GM21723 (cell line): ENCODE results near the gene CNTF.

Experiments used
- ATAC-seq: cut with Tn5 transposase; IDR thresholded peaks from one replicate; pipeline ENCODE4 v1.9.1; 2021; ENCODE audit warnings: mild to moderate bottlenecking, moderate library complexity; ENCODE audit not compliant: unreplicated experiment

Gene CNTF

DNA sequence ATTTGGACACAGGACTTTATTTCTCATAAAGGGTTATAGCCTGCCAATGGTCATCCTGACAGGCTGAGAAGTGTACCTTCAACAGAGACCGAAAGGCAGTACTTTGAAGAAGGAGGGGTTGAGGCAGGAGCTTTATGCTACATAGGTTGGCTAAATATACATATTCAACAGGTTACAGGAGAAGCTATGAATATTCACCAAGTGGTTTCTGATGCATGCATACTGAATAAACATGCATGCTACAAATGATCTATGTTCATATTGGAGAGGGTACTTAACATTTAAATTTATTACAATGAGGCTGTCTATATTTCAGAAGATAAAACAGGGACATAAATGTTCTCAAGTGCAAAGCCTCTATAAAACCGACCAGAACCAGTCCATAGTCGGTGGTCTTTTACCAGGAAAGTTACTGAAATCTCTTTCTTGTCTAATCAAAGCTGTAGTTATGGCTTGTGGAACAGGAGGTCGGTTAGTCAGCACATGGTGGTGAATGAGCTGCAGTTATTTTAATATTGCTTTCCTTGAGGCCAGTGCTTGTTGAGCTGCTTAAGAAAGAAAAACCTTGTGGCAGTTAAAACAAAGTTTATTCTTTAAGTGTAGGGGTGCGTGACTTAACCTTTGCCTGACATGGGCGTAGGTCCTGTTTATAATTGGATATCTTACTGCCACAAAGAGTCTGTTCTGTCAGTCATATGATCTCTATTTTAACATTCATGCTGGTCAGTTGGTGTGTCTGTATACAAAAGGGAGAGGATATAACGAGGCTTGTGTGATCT, 19.5 kb downstream of the CNTF start:
- ATAC-seq: no peak

DNA sequence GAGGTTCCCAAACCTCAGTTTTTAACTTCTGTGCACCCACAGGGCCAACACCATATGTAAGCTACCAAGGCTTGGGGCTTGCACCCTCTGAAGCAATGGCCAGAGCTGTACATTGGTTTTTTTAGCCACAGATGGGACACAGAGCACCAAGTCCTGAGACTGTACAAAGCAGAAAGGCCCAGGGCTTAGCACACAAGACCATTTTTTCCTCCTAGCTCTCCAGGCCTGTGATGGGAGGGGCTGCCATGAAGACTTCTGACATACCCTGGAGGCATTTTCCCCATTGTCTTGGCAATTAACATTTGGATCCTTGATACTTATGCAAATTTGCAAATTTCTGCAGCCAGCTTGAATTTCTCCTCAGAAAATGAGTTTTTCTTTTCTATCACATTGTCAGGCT, 23.4 kb downstream of the CNTF start:
- no peak for ATAC-seq

DNA sequence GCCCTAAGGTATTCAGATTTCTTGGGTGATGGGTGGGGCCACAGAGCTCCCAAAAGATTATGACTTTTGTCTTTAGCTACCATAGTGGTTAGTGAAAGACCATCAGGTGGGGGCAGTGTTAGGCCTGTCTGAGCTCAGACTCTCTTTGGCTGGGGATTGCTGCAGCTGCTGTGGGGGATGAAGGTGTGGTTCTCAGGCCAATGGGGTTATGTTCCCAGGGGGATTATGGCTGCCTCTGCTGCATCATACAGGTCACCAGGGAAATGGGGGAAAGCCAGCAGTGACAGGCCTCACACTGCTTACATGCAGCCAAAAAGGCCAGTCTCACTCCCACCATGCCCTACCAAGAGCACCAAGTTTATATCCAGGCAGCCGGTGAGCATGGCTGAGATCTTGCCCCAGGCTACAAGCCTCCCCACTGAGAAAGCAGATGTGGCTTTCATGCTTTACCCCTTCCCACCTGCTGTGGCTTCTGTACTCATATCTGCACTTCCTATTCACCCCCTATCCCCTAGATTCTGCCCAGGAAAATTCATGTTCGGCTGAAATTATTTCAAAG, 24.8 kb downstream of the CNTF start:
- peak; percentile 91 for ATAC-seq

DNA sequence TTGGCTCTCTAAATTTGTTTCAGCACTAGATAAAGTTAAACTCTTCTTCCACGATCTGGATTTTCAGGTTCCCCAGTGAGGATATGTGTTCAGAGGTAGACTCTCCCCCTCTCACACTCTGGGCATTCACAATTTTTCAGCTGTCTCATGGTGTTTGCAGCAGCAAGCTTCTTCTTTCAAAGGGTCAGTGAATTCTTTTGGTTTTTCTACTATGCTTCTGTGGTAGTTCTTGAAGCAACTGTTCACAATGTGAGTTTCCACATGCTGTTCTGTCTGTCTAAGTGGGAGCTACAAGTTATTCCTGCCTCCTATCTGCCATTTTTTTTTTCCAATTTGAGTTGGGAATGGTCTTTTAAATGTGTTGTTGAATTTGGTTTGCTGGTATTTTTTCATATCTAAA, 25.4 kb downstream of the CNTF start:
- ATAC-seq: peak; percentile 7

DNA sequence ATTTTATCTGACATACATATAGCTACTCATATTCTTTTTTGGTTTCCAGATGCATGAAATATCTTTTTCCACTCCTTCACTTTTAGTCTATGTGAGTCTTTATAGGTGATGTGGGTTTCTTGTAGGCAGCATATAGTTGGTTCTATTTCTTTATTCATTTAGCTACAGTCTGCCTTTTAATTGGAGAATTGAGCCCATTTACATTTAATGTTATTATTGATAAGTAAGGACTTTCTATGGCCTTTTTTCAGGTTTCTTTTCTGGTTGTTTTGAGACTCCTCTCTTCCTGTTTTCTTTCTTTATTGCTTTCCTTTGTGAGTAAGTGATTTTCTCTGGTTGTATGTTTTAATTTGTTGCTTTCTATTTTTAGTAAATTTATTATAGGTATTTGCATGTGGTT, 27.2 kb downstream of the CNTF start:
- ATAC-seq: no peak

DNA sequence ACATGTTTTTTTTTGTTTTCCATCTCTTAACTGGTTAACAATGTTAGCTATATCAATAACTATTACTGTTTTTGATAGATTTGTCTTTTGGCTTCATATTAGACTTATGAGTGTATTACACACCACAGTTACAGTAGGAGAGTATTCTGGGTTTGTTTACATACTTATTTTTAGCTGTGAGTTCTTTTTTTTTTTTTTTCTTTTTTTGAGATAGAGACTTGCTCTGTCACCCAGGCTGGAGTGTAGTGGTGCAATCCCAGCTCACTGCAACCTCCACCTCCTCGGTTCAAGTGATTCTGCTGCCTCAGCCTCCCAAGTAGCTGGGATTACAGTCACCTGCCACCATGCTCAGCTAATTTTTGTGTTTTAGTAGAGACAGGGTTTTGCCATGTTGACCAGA, 28.0 kb downstream of the CNTF start:
- no peak for ATAC-seq

- ATAC-seq: no peak
Observed at GRCh38 chr11:58652726-58653280, 30.3 kb downstream of the CNTF start.

DNA sequence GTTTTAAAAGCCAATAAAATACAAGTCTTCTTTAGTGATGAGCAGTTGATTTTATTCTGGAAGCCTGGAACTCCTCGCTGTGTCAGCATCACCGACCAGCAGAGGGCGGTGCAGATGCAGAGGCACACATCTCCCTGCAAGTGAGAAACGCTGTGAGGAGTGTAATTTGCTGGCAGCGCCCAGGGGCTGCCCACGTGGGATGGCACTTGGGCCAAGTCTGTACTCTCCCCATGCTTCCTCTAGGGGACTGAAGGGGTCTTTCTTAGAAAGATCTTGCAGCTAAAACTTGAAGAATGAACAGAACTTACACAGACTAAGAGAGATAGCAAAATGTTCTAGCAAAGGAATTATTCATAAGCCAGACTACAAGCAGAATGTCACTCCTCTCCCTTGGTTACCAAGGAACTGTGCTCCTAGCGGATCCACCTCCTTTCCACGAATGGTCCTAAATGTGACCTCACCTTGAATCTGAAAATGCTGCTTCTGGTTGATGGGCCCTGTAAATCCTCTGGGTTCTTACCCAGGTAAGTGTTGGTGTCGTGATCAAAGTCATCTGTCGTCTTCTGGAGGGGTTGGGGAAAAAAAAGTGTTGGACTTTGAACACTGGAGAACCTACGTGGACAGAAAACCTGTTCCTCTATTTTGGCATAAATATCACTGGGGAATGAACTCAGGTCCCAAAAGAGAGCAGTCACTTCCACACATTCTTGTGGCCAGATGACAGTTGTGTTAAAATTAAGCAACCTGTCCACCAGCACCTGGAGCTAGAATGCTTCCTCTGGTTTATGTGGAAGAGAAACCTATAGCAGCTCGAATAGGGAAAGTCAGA, 31.8 kb downstream of the CNTF start:
- peak; percentile 86 for ATAC-seq

DNA sequence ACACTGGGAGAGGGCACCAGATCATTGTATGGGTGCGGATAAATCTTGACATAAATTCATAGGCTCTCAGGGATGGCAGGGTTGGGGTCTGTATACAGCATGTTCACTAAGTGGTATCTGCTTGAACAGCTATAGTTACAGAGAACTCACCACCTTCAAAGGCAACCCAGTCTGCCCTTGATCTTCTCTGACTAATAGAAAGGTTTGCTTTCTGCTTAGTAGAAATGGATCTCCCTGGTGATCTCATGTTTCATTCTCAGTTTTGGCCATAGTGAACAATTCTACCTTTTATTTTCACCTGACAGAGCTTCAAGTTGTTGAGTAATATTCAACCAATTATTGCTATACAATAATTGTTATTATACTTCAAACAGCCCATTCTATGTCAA, 32.4 kb downstream of the CNTF start:
- ATAC-seq: peak; percentile 61

DNA sequence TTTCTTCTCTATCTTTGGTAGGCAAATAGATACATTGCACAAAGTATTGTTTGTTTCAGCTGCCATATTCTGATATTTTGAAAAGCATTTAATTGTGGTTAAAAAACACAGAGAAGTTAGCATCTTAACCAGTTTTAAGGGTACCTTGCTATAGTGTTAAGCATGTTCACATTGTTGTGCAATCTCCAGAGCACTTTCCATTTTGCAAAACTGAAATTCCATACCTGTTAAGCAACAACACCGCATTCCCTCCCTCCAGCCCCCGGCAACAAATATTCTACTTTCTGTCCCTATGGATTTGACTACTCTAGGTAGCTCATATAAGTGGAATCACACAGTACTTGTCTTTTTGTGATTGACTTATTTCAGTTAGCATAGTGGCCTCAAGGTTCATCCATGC, 33.9 kb downstream of the CNTF start:
- ATAC-seq: no peak

DNA sequence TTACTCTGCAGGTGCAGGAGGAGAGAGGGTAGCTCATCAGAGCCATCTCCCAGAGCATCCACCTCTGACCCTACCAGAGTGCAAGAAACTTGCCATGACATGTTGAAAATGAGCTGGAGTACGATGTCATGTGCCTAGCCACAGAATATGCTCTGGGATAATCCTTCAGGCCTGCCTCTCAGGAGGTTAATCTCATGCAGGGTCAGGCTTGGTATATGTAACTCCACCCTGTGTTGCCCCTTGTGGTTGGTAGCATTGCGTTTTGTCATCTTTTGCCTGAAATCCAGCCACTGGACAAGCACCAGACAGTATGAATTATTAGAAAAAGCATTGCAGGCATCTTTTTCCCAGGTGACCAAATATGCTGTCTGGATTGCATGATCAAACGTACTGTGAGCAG, 36.2 kb downstream of the CNTF start:
- ATAC-seq: no peak

GRCh38 chr11:58659404-58659803, 36.9 kb downstream of the CNTF start:
- no peak for ATAC-seq

- ATAC-seq: no peak
Observed at GRCh38 chr11:58659910-58660570, 37.6 kb downstream of the CNTF start.

- ATAC-seq: no peak
Observed at GRCh38 chr11:58671983-58672633, 49.6 kb downstream of the CNTF start.

- ATAC-seq: no peak
Observed at GRCh38 chr11:58674609-58675008, 52.1 kb downstream of the CNTF start.
